ENCODE data around the gene COMMD1.

COMMD1 gene

GRCh38 chr2:62177392-62178049 is 272.0 kb downstream of the COMMD1 start:
- Histone ChIP-seq H3K9ac (ENCODE audit: low read length) (no peak overlapping the region), H3K4me3 (ENCODE audit: insufficient read depth, low read length, poor library complexity, severe bottlenecking) (no peak overlapping the region), H3K9me3 (ENCODE audit: insufficient read depth, low read length) (no peaks in the 10 kb centered on the region), H3K4me2 (ENCODE audit: low read depth, low read length, poor library complexity, severe bottlenecking) (no peak overlapping the region), H3K36me3 (ENCODE audit: low read length) (no peaks in the 10 kb centered on the region), H3K27ac (ENCODE audit: low read depth, low read length) (no peak overlapping the region), H3F3A (ENCODE audit: insufficient read depth) (no peaks in the 10 kb centered on the region), H2AFZ (ENCODE audit: low read depth, low read length, severe bottlenecking) (no peak overlapping the region), H4K20me1 (ENCODE audit: low read depth, low read length) (no peaks in the 10 kb centered on the region), H3K27me3 (ENCODE audit: low read length) (no peaks in the 10 kb centered on the region), H3K79me2 (ENCODE audit: insufficient read depth, low read length) (no peaks in the 10 kb centered on the region), H3K9me2 (replicated peaks; ENCODE audit: insufficient read depth, low read length) (no peaks in the 10 kb centered on the region)
- TF ChIP-seq CTCF (IDR thresholded peaks at IDR 0.05; ENCODE audit: insufficient read depth, low read length, poor library complexity, severe bottlenecking) (no peak), EZH2phosphoT487 (conservative IDR thresholded peaks at IDR 0.05; ENCODE audit: low read length) (no peak)

- Histone ChIP-seq H3K36me3 (ENCODE audit: low read length) (no peaks in the 10 kb centered on the region), H3K4me2 (ENCODE audit: low read depth, low read length, poor library complexity, severe bottlenecking) (no peak overlapping the region), H3K9me3 (ENCODE audit: insufficient read depth, low read length) (no peaks in the 10 kb centered on the region), H3K9me2 (replicated peaks; ENCODE audit: insufficient read depth, low read length) (no peaks in the 10 kb centered on the region), H3K4me3 (ENCODE audit: insufficient read depth, low read length, poor library complexity, severe bottlenecking) (no peak overlapping the region), H3K27ac (ENCODE audit: low read depth, low read length) (no peak overlapping the region), H4K20me1 (ENCODE audit: low read depth, low read length) (no peaks in the 10 kb centered on the region), H3K79me2 (ENCODE audit: insufficient read depth, low read length) (no peaks in the 10 kb centered on the region), H2AFZ (ENCODE audit: low read depth, low read length, severe bottlenecking) (no peak overlapping the region), H3K27me3 (ENCODE audit: low read length) (no peaks in the 10 kb centered on the region), H3K9ac (ENCODE audit: low read length) (no peak overlapping the region), H3F3A (ENCODE audit: insufficient read depth) (no peaks in the 10 kb centered on the region)
- no peak for TF ChIP-seq EZH2phosphoT487 (conservative IDR thresholded peaks at IDR 0.05; ENCODE audit: low read length)
- no peak for TF ChIP-seq CTCF (IDR thresholded peaks at IDR 0.05; ENCODE audit: insufficient read depth, low read length, poor library complexity, severe bottlenecking)
Observed at GRCh38 chr2:62178741-62179271, 273.3 kb downstream of the COMMD1 start.

GRCh38 chr2:62180975-62181374 is 275.5 kb downstream of the COMMD1 start:
- Histone ChIP-seq H3K27me3 (ENCODE audit: low read length) (no peaks in the 10 kb centered on the region), H3K27ac (ENCODE audit: low read depth, low read length) (no peak overlapping the region), H3K4me3 (ENCODE audit: insufficient read depth, low read length, poor library complexity, severe bottlenecking) (no peak overlapping the region), H3K36me3 (ENCODE audit: low read length) (no peaks in the 10 kb centered on the region), H3K9me3 (ENCODE audit: insufficient read depth, low read length) (no peaks in the 10 kb centered on the region), H3F3A (ENCODE audit: insufficient read depth) (no peaks in the 10 kb centered on the region), H2AFZ (ENCODE audit: low read depth, low read length, severe bottlenecking) (no peak overlapping the region), H3K9me2 (replicated peaks; ENCODE audit: insufficient read depth, low read length) (no peaks in the 10 kb centered on the region), H3K4me2 (ENCODE audit: low read depth, low read length, poor library complexity, severe bottlenecking) (no peak overlapping the region), H4K20me1 (ENCODE audit: low read depth, low read length) (no peaks in the 10 kb centered on the region), H3K9ac (ENCODE audit: low read length) (no peak overlapping the region), H3K79me2 (ENCODE audit: insufficient read depth, low read length) (no peaks in the 10 kb centered on the region)
- TF ChIP-seq EZH2phosphoT487 (conservative IDR thresholded peaks at IDR 0.05; ENCODE audit: low read length) (no peak), CTCF (IDR thresholded peaks at IDR 0.05; ENCODE audit: insufficient read depth, low read length, poor library complexity, severe bottlenecking) (no peak)

All from SU-DHL-6 (cell line).